BE2C (cell line): Measurements from ENCODE around the gene CD74.

ENCODE experiments used
- DNase-seq: peaks from one replicate; pipeline ENCODE4 v3.0.0-alpha.2; 2020
- H3K27me3 ChIP-seq: fragments of 250-450 bp; sonication (Bioruptor Pico); 2 replicates; pipeline ENCODE4 v1.5.1; 2020; ENCODE audit warnings: mild to moderate bottlenecking
- H3K36me3 ChIP-seq: fragments of 250-450 bp; sonication (Bioruptor Pico); 2 replicates; pipeline ENCODE4 v1.5.1; 2020; ENCODE audit warnings: mild to moderate bottlenecking
- H3K4me1 ChIP-seq: fragments of 250-450 bp; sonication (Bioruptor Pico); 2 replicates; pipeline ENCODE4 v1.5.1; 2020
- H3K4me3 ChIP-seq: 2 replicates; pipeline ENCODE4 v1.5.1; 2011; ENCODE audit warnings: low read depth, low read length
- H3K9me3 ChIP-seq: fragments of 250-450 bp; sonication (Bioruptor Pico); 2 replicates; pipeline ENCODE4 v1.5.1; 2020
- TF ChIP-seq, protein P1 (sequence below): IDR thresholded peaks from 2 replicates; pipeline ENCODE4 v1.5.1; 2012; ENCODE audit warnings: mild to moderate bottlenecking, low read depth, low read length

The CD74 gene

DNA sequence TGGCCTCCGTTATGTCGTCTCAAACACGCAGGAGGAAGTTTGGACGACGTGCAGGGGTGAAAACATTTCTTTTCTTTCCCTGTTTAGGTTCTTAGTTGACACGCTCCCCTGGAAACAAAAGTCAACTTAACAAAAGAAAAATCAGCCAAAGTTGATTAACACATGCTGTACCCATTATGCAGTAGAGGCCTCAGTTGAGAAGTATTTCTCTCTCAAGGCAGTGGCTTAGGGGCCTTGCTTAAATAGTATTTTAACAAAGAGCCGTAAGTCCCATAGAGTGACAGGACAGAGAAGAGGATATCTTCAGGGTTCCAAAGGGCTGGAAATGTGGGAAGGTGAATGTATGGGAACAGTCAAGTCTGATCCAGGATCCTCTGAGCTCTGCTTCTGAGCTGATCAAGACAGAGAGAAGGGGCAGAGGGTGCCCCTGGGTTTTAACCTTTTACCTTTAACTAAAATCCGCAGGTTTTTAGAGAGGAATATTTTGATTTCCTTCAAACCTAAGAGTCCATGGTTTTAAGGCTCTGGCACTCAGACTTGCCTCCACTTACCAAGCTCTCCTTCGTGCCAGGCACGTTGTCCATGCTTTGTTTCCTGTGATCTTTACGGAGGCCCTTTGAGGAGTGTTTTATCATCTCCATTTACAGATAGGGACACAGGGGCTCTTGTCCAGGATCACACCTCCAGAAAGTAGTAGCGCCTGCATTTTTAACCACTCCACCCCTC, 629 bp upstream of the CD74 start:
- no peaks in the 10 kb centered on the region for H3K27me3 ChIP-seq
- H3K4me3 ChIP-seq: no peak overlapping the region
- TF ChIP-seq, protein P1, sequence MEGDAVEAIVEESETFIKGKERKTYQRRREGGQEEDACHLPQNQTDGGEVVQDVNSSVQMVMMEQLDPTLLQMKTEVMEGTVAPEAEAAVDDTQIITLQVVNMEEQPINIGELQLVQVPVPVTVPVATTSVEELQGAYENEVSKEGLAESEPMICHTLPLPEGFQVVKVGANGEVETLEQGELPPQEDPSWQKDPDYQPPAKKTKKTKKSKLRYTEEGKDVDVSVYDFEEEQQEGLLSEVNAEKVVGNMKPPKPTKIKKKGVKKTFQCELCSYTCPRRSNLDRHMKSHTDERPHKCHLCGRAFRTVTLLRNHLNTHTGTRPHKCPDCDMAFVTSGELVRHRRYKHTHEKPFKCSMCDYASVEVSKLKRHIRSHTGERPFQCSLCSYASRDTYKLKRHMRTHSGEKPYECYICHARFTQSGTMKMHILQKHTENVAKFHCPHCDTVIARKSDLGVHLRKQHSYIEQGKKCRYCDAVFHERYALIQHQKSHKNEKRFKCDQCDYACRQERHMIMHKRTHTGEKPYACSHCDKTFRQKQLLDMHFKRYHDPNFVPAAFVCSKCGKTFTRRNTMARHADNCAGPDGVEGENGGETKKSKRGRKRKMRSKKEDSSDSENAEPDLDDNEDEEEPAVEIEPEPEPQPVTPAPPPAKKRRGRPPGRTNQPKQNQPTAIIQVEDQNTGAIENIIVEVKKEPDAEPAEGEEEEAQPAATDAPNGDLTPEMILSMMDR: no peak
- peaks cover 9% of the 10 kb centered on the region for H3K4me1 ChIP-seq
- H3K36me3 ChIP-seq: no peaks in the 10 kb centered on the region
- H3K9me3 ChIP-seq: no peaks in the 10 kb centered on the region
- no peak for DNase-seq

DNA sequence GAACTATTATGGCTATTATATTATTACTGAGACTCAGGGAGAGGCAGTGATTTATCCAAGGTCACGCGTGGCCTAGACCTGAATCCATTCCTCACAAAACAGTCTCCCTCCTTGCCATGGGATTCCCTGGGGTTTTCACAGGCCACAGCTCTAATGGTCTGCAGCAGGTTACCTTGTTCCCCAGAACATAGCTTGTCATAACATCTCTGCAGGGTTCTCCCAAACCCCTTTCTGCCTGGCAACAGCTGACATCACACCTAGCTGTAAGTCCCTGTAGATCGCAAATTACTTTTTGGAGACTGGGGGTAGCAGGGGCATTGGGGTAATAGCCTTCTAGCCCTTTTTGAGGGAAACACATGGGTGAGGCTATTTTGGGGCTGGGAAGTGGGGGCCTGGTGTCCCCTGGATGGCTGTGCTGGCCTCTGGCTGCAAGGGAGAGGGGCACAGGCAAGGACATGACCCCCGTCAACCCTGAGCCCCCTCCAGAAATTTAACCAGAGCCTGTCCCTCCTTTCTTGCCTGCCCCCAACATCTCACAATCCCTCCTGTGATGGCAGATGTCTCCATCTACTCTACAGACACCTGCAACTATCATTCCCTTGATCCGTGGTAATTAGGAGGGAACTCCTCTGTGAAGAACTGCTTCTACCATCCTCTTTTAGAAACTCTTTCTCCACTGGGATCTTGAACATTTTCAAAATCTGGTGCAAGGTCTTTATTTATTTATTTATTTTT, 1.3 kb downstream of the CD74 start:
- H3K4me3 ChIP-seq: no peak overlapping the region
- peaks cover 9% of the 10 kb centered on the region for H3K4me1 ChIP-seq
- H3K9me3 ChIP-seq: no peaks in the 10 kb centered on the region
- TF ChIP-seq, protein P1: no peak
- H3K27me3 ChIP-seq: no peaks in the 10 kb centered on the region
- no peak for DNase-seq
- H3K36me3 ChIP-seq: no peaks in the 10 kb centered on the region

DNA sequence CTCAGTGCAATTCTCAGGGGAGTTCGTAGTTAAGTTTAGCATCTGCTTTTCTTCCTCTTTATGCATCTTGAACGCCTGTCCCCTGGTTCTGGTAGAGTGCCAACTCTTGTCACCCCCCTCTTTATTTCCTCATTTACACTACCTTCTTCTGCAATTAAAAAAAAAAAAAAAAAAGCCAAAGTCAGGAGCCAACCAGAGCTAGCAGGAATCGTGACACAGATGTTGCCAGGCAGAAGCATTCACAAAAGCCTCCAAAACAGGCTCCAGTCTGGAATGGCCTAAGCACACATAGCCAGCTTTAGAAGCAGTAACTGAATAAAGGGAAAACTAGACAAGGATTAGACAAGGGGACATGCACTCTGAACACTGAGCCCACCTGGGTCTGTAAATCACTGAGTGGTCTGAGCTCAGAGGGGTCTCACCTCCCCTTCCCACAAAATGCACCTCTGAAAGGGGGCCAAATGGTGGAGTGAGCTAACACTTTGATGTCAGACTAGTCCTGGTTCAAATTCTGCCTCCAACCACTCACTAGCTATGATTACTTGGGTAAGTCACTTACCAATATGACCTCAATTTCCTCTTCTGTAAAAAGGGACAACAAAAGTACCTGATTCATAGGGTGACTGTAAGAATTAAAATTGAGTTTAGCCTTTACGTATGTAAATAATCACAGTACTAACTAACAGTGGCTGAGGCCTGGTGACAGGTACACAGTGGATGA, 2.0 kb downstream of the CD74 start:
- no peaks in the 10 kb centered on the region for H3K27me3 ChIP-seq
- TF ChIP-seq, protein P1: no peak
- H3K36me3 ChIP-seq: no peaks in the 10 kb centered on the region
- H3K4me1 ChIP-seq: peaks cover 9% of the 10 kb centered on the region
- DNase-seq: peak; percentile 64
- H3K4me3 ChIP-seq: no peak overlapping the region; the same call in 1 of the 2 replicates
- no peaks in the 10 kb centered on the region for H3K9me3 ChIP-seq

DNA sequence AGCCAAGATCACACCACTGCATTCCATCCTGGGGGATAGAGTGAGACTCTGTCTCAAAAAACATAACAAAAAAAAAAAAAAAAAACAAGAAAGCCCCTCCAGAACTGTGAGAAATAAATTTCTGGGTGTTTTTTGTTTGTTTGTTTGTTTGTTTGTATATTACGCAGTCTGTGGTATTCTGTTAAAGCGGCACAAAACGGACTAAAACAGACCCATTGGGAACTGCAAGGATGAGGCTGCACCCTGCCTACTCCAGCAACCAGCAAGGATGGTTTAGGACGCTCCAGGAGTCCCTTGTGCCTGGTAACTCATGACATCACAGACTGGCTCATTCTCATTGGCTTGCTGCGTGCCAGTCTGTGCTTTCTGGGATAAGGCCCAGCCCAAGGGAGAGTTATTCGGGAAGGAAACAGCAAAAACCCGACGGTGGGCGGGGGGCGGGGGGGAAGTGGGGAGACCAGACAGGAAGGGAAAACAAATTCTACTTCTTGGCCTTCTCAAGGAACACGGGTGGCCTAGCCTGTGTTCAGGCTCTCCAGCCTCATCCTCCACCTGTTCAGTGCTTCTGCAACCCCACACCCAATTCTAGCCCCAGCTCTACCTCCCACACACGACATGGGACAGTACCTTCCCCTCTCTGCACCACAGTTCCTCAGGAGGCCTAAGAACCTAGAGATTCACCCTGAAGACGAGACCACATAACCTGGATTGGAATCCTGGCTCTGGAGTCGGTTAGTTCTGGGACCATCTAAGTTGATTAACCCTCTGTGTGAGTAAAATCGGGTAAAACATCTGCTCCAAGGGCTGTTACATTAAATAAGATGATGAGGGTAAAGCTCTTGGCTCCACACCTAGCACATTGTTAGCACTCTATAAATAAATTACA, 2.8 kb downstream of the CD74 start:
- Histone ChIP-seq H3K4me1 (peaks cover 9% of the 10 kb centered on the region), H3K9me3 (no peaks in the 10 kb centered on the region), H3K27me3 (no peaks in the 10 kb centered on the region), H3K4me3 (peak overlapping the region; percentile 20), H3K36me3 (no peaks in the 10 kb centered on the region)
- TF ChIP-seq, protein P1: no peak
- peak; percentile 83 for DNase-seq

DNA sequence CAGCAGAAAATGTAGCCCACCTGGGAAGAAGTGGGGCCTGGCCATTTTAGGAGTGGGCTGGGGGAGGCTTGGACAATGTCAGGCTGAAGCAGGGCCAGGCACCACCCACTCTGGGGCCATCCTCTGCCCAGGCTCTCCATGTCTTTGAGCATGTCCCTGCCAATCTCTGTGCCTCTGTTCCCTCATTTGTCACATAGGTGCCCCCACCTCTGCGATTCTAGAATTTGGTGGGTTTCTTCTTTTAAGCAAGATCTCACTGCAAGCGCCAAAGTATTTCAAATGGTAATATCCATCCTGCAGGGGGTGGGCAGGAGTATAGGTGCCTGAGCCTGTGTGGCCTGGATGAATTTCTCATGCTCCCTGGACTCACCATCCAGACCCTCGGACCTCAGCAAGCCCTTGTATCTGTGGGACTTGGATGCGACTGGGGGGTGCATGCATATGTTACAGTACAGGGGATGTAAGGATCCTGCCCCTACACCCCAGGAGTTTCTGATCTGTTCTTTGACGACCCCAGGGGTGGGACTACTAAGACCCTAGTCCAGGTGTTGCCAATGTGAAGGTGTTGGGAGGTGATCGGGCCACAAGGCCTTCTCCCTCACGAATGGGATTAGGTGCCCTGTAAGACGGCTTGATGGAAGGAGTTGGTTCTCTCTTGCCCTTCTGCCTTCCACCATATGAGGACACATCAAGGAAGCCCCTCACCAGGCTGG, 4.3 kb downstream of the CD74 start:
- H3K27me3 ChIP-seq: no peaks in the 10 kb centered on the region
- no peaks in the 10 kb centered on the region for H3K9me3 ChIP-seq
- peaks cover 9% of the 10 kb centered on the region for H3K4me1 ChIP-seq
- DNase-seq: no peak
- H3K36me3 ChIP-seq: no peaks in the 10 kb centered on the region
- TF ChIP-seq, protein P1: no peak
- no peak overlapping the region for H3K4me3 ChIP-seq
